HG02763 (cell line): ENCODE results near the gene GPR139.

ENCODE experiments used
- ATAC-seq: cut with Tn5 transposase; IDR thresholded peaks from one replicate; pipeline ENCODE4 v1.9.1; 2021; ENCODE audit warnings: mild to moderate bottlenecking, moderate library complexity; ENCODE audit not compliant: unreplicated experiment

Gene GPR139

GRCh38 chr16:19991614-19992013 lies 82.1 kb downstream of the GPR139 start:
- no peak for ATAC-seq

- ATAC-seq = no peak
Measured at GRCh38 chr16:19984135-19984534, 89.6 kb downstream of the GPR139 start.
